Fibroblast of skin of back (primary cell): ENCODE data around the gene DCUN1D1.
A peak's percentile ranks its signal among the peaks of the same experiment; 100 is the strongest.

Source experiments
- DNase-seq: peaks from one replicate; pipeline ENCODE4 v3.0.0-alpha.2; 2013

The DCUN1D1 gene

DNA sequence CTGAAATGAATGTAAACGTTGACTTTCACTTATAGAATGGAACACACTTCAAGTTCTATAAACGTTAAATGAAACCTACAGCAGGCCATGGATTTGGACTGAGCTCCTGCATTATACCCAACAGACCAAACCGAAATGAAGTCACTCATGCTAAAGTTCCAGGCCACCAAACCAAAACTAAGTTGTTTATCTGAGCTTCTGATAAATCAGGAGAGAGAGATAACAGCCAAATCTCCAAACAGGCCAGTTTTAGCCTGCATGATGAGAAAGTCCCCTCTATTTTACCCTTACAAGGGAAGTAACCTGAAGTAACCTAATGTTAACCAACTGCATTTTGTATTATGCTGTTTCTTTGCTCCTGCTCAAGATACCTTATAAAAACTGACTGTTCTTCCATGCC lies 44.5 kb downstream of the DCUN1D1 start:
- DNase-seq = no peak

DNA sequence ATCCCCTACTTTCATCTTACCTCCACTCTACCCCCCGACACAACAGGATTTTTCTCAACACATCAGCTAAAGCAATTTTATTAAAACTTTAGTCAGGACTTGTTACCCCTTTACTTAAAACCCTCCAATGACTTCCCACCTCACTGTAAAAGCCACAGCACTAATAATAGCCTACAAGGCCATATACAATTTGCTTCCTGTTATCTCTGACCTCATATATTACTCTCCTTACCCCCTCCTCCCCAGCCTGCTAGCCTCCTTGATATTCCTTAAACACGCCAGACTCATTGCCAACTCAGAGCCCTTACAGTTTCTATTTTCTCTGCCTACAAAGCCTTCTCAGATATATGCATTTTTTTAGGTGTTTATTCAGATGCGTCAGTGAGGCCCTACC lies 54.4 kb downstream of the DCUN1D1 start:
- no peak for DNase-seq

DNA sequence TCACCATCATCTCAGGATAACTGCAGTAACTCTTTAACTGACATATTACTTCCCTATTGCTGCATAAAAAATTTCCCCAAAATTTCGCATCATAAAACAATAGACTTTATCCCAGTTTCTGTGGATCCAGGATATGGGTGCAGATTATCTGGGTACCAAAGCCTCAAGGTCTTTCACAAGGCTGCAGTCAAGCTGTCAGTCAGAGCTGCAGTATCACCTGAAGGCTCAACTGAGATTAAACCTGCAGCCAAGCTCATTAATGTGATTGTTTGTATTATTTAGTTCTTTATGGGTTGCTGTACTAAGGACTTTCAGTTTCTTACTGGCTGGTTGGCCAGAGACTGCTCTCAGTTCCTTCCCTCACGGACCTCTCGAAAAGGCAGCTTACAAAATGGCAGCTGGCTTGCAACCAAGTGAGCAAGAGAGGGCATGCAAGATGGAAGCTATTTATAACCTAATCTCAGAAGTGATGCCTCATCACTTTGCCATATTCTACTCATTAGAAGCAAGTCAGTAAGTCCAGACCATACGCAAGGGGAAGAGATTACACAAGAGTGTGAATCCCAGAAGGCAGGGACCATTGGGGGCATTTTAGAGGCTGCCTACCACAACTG lies 54.9 kb downstream of the DCUN1D1 start:
- DNase-seq = peak; percentile 31

DNA sequence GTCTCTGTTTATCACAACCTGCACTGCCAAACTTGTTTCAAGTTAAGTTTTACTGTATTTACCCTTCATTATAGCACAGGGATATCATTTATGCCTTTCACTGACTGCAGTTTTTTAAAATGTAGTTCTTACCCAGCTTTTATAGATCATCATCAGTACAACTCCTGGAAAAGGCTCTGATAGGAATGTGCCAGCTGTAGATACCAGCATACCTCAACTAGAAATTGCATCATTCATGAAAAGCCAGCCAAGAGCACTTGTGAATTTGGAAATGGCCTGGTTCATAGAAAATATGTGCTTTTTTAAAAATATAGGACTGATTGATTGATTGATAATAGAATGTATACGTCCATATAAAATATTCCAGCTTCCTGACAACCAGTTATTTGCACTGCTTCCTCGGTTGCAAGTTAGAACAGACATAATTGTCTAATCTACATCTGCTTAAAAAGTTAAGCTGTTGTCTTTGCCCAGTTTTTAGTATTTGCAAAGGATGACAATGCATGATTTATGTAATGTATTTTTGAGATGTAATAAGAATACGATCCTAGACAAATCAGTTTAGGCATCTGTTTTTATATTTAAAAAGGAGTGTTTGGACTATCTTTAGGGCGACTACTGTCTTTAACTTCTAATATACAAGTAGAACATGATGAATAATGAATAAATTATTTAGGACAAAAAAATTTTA lies 58.5 kb downstream of the DCUN1D1 start:
- peak; percentile 9 for DNase-seq

DNA sequence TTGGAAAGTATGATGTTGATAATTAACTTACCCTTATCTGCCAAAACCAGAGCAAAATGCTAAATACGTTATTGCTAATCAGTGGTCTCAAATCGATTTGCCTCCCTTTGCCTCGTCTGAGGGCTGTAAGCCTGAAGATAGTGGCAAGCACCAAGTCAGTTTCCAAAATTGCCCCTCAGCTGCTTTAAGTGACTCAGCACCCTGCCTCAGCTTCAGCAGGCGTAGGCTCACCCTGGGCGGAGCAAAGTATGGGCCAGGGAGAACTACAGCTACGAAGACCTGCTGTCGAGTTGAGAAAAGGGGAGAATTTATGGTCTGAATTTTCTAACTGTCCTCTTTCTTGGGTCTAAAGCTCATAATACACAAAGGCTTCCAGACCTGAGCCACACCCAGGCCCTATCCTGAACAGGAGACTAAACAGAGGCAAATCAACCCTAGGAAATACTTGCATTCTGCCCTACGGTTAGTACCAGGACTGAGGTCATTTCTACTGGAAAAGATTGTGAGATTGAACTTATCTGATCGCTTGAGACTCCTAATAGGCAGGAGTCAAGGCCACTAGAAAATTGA lies 59.7 kb downstream of the DCUN1D1 start:
- peak; percentile 5 for DNase-seq

DNA sequence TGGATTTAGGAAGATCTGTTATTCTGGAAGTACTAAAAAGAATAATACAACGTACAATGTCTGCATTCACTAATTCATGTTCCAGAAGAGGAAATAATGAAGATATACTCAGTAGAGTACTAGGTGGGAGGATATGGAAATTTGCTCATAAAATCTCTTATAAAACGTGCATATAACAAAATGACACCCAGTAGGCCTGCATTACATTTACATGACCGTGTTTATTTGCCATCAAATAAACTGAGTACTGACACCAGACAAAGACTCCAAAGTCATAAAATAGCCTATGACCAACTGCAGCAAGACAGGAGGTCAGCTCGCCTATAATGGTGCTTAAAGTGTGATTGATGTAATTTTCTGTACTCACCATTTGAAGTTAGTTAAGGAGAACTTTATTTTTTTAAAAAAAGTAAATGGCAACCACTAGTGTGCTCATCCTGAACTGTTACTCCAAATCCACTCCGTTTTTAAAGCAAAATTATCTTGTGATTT lies 60.4 kb downstream of the DCUN1D1 start:
- DNase-seq = no peak

DNA sequence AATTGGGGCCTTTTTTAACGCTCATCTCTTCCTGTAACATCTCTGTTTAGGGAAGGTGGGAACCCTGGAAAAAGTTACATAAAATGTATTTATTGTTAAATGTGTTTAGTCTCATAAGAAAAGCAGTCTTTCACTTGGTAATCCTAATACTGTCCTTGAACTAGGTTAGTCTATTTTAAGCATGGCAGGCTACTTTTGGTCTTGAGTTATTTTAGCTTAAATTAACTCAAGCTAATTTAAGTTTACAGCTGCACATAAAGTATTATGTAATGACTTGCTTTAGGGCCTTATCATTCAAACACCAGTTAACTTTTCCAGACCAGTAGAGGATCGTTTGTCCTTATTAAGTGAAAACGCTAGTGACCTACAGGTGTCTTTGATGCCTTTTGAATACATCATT lies 63.2 kb downstream of the DCUN1D1 start:
- DNase-seq = no peak

DNA sequence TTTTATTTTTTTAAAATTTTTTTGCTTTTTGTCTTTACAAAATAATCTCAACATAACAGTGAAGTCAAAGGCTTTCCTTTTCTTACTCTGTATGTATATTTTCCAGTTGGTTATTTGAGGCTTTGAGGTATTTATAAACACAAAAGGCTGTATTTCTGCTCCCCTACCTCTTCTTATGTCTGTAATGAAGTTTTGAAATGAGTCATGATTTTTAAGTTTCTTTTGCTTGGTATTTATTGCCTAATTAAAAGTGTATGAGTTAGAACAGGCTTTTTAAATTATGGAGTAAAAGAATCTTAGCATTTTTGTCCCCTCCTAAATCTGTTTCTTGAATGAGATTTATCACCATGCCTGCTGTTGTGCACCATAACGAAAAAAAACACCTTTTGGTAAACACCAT lies 66.0 kb downstream of the DCUN1D1 start:
- DNase-seq = no peak

DNA sequence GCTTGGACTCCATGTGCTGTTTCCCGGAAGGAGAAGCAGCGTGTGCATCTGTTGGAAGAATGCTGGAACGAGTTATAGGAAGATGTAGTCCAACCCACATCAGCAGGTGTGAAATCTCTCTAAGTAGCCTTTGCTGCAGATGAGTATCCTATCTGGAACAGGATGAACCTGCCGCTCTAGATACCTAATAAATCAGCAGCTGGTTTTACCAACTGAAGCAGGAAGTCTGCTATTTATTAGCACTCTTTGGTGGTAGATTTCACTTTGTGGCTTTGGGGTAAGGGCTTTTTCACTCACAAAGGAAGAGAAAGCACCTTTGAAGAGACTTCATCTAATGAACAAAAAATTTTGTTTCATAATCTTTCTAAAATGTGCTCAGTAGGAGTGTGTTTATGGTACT lies 66.4 kb downstream of the DCUN1D1 start:
- DNase-seq = no peak

DNA sequence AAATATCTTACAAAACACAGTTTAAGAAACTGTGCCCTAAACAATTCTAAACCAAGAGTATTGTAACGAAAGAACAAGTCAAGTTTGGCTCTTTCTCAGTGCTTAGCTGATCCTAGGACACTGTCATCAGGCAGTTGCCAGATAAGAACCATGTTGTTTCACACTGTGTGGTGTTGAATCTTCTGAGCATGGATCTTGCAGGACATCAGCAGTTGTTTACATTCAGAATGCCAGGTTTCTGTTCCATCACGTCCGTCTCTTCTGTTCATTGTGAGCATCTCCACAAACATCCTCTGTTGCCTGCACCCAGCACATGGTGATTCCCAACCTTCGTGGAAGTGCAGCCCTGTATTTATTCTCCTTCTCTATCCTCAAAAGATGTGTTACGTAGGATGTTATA lies 67.9 kb downstream of the DCUN1D1 start:
- DNase-seq = no peak

DNA sequence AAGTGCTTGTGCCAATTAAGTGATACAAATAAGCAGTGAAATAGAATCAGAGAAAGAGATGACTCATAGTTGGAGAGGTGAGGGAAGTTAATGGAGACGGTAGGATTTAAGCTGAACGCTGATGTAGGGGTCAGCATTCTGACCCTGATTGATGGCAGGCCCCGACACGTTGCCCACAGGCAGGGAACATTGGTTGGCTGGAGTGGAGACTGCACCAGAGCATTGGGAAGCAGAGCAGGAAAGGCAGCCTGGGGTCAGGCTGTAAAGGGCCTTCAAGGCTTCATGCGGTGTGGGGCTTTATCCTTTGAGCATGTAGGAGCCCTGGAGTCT lies 68.6 kb downstream of the DCUN1D1 start:
- DNase-seq = no peak

DNA sequence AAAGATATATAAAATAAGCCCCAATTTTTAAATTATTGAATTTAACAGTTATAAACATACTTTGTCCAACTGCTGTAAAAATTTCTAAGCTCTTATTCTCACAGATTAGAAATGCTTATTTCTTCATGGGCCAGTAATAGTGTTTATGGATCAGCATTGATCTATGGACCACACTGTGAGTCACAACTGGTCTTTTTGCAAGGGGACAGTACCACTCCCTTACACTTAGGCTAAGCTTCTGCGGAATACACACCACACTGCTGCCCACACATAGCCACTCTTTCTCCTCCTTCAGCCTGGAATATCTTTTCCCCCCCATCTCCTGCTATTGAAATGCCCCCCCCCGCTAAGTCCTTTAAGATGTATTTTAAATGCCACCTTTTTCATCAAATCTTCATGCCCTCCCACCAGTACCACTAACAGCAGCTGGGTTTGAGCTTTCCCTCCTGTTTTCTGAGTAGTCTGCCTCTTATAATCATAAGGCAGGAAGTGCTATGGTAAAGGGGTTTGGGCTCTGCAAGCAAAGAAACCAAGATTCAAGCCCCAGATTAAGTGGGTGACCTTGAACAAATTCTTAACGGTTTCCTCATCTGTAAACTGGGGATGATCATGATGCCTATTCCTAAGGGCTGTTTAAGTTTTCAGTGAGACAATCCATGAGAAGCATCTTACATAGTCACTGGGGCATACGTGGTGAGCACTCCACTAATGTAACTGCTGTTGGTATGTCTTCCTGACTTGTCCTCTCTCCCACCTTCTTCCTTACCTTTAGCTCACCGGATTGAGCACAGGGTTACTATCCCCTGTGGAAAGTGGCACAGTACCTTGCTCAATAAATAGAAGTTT lies 69.2 kb downstream of the DCUN1D1 start:
- DNase-seq = no peak

DNA sequence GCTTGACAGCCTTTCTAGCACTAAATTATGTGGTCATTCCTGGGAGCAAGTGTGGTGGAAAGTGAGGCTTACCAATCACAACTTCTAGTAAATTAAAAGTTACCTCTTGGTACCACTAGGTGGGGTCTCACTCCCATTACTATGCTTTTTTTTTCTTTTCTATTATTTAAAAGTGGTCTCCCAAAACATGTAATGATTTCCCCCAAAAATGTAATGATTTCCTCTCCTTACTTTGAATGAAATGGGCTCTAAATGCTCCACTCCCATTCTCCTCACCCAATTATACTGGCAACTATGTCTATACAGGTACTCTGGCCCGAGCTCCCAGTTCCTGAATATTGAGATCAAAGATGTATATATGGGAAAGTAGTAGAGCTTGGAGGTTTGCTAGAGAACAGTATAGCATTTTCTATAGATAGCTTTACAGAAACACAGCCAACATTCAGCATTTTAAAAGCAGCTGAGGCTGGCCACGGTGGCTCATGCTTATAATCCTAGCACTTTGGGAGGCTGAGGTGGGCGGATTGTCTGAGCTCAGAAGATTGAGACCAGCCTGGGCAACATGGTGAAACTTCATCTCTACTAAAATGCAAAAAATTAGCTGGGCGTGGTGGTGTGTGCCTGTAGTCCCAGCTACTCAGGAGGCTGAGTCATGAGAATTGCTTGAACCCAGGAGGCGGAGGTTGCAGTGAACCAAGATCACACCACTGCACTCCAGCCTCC lies 70.9 kb downstream of the DCUN1D1 start:
- DNase-seq = peak; percentile 16

DNA sequence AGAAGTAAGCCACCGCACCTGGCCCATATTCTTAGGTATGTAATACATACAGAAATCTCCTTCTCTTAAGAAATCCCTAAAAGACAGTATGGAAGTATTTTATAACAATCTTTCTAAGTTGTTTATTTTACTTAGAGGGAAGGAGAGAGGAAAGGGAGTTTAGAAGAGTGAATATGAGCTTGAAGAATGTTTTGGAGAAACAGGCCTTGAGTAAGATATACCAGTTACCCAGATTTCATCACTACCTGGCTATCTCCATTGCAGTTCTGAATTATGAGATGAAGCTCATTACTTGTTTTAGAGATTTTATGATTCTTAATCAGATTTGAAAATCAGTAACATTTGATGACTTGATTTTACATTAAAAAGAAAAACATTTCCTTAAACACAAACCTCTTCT lies 71.9 kb downstream of the DCUN1D1 start:
- no peak for DNase-seq

DNA sequence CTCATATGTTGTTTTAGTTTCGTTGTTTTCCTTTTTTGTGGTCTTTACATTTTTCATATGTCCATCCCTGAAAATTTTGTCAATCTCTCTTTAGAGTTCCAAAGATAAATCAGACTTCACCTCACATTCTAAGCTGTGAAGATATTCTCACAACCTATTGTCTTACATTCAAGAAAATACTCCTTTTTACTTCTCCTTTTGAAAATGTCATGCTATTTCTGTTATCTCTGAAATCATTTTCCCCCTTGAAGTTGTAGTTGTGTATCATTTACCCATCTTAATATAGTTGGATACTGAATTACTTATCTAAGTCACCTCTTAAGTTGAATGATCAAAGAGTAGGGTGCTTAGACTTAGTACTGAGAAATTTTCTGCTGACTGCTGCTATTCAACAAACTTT lies 74.3 kb downstream of the DCUN1D1 start:
- DNase-seq = no peak

DNA sequence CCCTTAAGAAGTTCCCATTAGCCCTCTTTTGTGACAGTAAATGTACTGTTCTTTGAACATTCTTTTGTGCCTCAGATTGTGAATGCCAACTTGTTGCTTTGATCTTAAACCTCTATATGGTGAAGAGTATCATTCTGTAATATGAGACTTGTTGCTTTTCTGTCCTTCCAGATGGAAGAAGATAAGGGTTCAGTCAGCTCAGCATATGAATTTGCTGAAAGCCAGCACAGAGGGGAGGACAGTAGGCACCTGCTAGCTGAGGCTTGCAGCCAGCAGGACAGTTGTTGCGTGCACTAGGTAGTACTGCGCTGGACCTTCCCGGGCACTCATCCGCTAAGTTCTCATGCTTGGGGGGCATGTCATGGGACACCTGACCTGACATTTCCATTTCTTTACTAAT lies 74.7 kb downstream of the DCUN1D1 start:
- DNase-seq = no peak

DNA sequence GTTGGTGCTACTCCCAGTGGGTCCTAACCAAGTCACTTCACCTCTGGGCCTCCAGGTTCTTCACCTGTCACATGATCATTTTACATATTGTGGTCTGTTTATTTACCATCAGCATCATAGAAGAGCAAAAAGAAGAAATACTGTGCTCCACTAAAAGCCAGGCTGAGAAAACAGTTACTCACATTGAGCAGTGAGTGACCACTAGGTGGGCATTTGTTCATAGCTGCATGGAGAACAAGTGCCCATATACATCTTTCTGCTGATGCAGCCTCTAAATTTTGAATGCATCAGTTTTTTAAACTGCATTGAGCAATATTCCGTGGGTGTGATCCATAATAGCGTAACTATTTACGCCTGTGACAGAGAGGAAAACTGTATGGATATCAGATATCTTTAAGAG lies 76.2 kb downstream of the DCUN1D1 start:
- no peak for DNase-seq

DNA sequence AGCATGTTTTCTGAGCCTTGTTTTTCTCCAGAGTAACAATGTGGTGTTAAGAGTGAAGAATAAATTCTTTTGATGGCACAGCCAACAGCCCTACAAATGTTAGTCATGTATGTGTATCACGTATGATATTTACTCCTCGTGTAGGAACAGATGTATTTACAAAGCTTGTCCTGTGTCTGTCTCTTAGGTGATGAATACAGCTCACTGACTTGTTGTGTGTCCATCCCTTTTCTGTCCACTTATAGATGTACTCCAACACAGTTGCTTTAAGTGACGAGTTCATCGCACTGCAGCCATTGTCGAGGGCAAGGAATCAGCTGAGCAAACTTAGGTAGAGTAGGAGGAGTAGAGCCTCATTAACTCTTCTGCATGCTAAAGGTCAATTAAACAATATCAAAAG lies 78.1 kb downstream of the DCUN1D1 start:
- DNase-seq = no peak

DNA sequence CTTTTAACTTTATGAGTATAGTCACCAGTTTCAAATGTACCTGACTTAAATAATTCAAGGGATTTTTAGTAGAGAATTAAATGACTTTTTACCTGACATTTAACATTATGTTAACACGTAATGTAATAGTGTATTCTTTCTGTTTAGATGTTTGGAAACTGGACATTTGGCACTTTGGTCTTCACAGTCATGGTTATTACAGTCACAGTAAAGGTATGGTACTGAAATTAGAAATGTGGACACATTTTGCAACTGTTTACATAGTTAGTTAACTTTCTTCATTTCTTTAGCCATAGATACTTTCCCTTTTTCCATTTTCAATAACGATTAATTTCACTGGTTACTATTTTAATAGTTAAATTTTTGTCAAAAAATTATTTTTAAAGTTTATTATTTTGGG lies 83.8 kb downstream of the DCUN1D1 start:
- no peak for DNase-seq

DNA sequence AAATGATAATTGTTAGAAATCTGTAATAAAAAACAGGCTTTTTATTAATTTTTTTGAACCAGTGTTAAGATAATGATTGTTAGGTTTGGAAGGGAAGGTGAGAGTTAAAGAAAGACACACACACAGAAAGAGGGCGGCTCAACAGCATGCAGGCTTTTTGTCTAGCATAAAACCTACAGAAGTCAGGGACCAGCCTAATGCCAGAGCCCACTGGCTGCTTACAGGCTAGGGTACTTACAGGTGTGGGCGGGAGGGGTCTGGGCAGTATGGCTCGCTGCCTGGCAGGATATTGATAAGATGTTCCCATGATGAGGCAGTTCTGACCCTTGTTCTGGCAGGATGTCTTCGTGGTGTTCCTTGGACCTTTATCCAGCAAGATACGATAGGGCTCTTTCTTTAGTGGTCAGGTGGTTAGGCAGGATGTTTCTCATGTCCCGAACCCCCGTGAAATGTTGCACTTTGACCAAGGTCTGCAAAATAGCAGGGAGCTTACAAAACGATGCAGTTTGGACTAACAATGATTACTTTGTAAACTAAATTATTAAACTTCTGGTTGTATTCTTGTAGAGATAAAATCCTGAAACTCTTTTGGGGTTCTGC lies 84.7 kb downstream of the DCUN1D1 start:
- DNase-seq = no peak

DNA sequence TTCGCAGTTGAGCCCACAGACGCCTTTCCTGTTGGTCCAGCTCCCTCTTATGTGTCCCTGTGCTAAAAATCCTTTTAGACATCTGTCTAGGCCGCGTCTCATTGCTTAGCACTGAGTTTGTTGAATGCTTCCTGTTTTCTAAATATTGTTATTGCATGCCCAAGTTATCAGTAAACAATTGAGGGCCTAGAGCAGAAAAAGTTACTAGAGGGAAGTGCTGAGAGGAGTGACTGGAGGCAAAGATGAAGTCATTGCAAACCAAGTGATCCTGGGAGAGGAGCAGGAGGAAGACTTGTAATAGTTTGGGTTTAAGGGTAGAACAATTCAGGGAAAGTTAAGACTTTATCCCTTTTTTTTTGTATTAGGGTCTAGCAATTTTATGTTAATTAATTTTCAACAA lies 88.1 kb downstream of the DCUN1D1 start:
- DNase-seq = no peak

DNA sequence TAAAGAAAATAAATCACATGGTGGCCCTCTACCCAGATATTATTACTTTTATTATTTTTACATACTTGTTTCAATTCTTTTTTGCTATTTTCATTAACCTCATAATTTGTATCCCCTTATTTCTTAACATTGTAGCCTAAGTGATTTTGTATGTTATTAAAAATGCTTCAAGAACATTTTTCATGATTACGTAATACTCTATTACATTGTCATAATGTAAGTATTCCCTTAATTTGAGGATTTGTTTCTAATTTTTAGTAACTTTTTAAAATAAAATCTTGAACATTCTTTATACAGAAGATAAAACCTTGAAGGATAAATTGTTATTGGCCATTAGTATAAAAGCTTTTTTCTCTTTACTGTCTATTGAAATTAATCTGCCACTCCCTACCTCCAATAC lies 89.0 kb downstream of the DCUN1D1 start:
- DNase-seq = no peak
